Adipocyte (in vitro differentiated cells): ENCODE results near the gene TNC.
"Not testable (repeated sequence)": the region's sequence is repeated elsewhere in the genome, so short reads cannot be mapped to it uniquely, and the experiment has no call there.

Experiments used
- DNase-seq: peaks from one replicate; pipeline ENCODE4 v3.0.0-alpha.2; 2015; ENCODE audit warnings: low read depth
- H3K27me3 ChIP-seq: replicated peaks from 2 replicates; pipeline ENCODE4 v1.7.0; 2013; ENCODE audit warnings: mild to moderate bottlenecking, low read length, moderate library complexity; ENCODE audit not compliant: control insufficient read depth, insufficient read depth
- H3K36me3 ChIP-seq: 2 replicates; pipeline ENCODE4 v1.7.0; 2013; ENCODE audit warnings: low read length, mild to moderate bottlenecking, moderate library complexity; ENCODE audit not compliant: control insufficient read depth, insufficient read depth, severe bottlenecking
- H3K4me1 ChIP-seq: 2 replicates; pipeline ENCODE4 v1.7.0; 2013; ENCODE audit warnings: mild to moderate bottlenecking, low read length, moderate library complexity; ENCODE audit not compliant: control insufficient read depth, insufficient read depth
- H3K4me3 ChIP-seq: 2 replicates; pipeline ENCODE4 v1.7.0; 2013; ENCODE audit warnings: mild to moderate bottlenecking, low read length, moderate library complexity
- H3K9ac ChIP-seq: 2 replicates; pipeline ENCODE4 v1.7.0; 2013; ENCODE audit warnings: mild to moderate bottlenecking, low read length, moderate library complexity
- H3K9me3 ChIP-seq: 2 replicates; pipeline ENCODE4 v1.7.0; 2013; ENCODE audit warnings: mild to moderate bottlenecking, low read length, moderate library complexity; ENCODE audit not compliant: control insufficient read depth

Gene TNC

DNA sequence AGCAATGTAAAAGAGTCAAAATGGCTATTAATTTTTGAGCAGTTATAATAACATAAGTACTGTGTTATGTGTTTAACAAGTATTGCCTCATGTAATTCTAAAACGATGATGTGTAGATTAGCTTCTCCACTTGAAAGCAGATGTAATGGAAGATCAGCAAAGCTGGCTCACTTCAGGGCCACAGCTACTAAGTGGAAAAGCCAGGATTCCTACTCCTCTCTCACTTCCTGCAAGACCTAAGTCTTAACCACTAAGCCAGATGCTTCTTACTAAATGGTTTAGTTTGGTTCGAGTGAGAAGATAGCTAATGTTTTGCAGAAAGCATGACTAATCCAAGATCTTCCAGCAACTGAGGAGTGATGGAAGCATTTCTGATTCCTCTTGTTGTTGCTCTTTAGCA, 15.7 kb upstream of the TNC start:
- DNase-seq = peak; percentile 34
- Histone ChIP-seq H3K27me3 (no peaks in the 10 kb centered on the region), H3K36me3 (no peaks in the 10 kb centered on the region), H3K4me1 (peaks cover 16% of the 10 kb centered on the region), H3K9ac (no peak overlapping the region), H3K9me3 (no peaks in the 10 kb centered on the region), H3K4me3 (no peak overlapping the region)

DNA sequence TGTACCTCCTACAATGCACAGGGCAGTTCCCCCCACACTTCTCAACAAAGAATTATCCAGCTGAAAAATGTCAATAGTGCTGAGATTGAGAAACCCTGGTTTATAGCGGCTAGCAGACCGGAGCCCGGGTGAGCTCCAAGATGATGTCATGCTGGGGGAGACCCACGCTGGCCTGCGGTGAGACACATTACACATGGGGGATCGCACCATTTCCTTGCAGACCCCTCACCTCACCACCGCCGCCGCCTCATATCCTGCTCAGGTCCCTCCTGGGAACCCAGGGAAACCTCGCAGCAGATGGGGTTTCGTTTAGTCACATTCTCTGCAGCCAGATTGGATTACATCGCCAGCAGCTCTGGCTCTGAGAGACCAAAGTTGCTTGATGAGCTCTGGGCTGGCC, 14.7 kb upstream of the TNC start:
- Histone ChIP-seq H3K36me3 (no peaks in the 10 kb centered on the region), H3K9me3 (no peaks in the 10 kb centered on the region), H3K9ac (no peak overlapping the region), H3K27me3 (no peaks in the 10 kb centered on the region), H3K4me1 (peaks cover 15% of the 10 kb centered on the region), H3K4me3 (peak overlapping the region; percentile 76)
- no peak for DNase-seq

GRCh38 chr9:115130176-115130575, 12.2 kb upstream of the TNC start:
- no peak overlapping the region for H3K4me3 ChIP-seq
- peaks cover 17% of the 10 kb centered on the region for H3K4me1 ChIP-seq
- no peaks in the 10 kb centered on the region for H3K36me3 ChIP-seq

DNA sequence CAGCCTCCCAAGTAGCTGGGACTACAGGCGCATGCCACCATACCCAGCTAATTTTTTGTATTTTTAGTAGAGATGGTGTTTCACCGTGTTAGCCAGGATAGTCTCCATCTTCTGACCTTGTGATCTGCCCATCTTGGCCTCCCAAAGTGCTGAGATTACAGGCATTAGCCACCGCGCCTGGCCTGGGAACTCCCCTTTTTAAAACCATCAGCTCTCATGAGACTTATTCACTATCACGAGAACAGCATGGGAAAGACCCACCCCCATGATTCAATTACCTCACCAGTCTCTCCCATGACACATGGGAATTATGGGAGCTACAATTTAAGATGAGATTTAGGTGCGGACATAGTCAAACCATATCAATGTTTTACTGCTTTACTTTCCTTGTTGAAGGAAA, 10.8 kb upstream of the TNC start:
- H3K36me3 ChIP-seq, H3K9me3 ChIP-seq, H3K27me3 ChIP-seq, H3K9ac ChIP-seq, DNase-seq, H3K4me3 ChIP-seq: not testable (repeated sequence)
- peaks cover 15% of the 10 kb centered on the region for H3K4me1 ChIP-seq

More at GRCh38 chr9:115130176-115130575, 12.2 kb upstream of the TNC start:
- no peak overlapping the region for H3K9ac ChIP-seq
- DNase-seq = no peak
- no peaks in the 10 kb centered on the region for H3K27me3 ChIP-seq
- H3K9me3 ChIP-seq = peaks cover 3% of the 10 kb centered on the region

DNA sequence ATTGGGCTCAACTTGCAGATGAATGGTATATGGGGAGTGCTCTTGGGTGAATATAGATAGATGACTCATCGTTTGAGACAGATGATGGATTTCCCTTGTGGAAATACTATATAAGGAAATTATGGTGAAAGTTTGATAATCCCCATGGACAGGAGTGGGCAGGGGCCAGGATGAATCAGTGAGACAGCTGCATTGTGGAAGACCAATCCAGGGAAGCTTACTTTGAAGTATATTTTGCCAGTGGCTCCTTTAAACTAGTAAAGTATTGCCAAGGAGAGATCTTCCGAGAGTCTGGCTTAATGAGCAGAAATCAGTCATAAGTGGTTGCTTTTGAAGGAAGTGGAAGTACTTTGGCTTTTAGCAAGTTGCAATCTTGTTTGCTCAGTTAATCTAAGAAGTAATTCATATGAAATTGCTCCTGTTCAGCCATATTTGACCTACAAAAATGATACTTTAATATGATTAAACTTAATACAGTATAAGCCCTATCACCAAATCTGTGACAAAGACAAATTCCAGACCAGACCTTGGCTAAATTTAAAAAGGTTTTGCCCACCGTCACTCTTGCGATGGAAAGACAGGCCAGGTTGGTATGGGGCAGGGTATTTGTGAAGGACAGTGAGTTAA, 9.3 kb upstream of the TNC start:
- H3K9ac ChIP-seq = no peak overlapping the region
- H3K4me3 ChIP-seq = peak overlapping the region; percentile 3
- H3K36me3 ChIP-seq = no peaks in the 10 kb centered on the region
- H3K9me3 ChIP-seq = peaks cover 3% of the 10 kb centered on the region
- no peaks in the 10 kb centered on the region for H3K27me3 ChIP-seq
- H3K4me1 ChIP-seq = peaks cover 15% of the 10 kb centered on the region
- DNase-seq = no peak

- H3K27me3 ChIP-seq = no peaks in the 10 kb centered on the region
- H3K4me3 ChIP-seq = no peak overlapping the region
- H3K9ac ChIP-seq = no peak overlapping the region
- peaks cover 15% of the 10 kb centered on the region for H3K4me1 ChIP-seq
- H3K9me3 ChIP-seq = peaks cover 3% of the 10 kb centered on the region
- no peaks in the 10 kb centered on the region for H3K36me3 ChIP-seq
- DNase-seq = no peak
Measured at GRCh38 chr9:115126404-115126803, 8.4 kb upstream of the TNC start.

DNA sequence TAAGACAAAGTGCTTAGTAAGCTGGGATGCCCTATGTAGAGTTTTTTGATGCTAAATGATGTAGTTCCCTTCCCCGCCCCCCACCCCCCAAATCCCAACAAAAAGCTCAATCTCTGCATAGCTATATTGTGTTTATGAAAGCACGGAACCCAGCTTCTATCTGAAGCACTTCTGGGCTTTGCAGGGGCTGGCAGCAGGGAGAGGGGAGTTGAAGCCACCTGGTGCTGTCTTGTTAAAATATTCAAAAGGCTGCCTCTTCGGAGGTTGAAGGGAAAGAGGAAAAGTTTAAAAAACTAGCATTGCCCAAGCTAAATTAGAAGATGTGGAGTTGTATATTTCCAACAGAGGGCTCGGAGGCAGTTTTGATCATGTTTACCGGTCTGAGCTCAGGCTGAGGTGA, 5.0 kb upstream of the TNC start:
- Histone ChIP-seq H3K36me3 (no peaks in the 10 kb centered on the region), H3K4me1 (peaks cover 28% of the 10 kb centered on the region), H3K4me3 (no peak overlapping the region), H3K9me3 (peaks cover 3% of the 10 kb centered on the region), H3K9ac (no peak overlapping the region), H3K27me3 (no peaks in the 10 kb centered on the region)
- DNase-seq = no peak

GRCh38 chr9:115121181-115121580, 3.2 kb upstream of the TNC start:
- Histone ChIP-seq H3K9ac (no peak overlapping the region), H3K36me3 (no peaks in the 10 kb centered on the region), H3K4me3 (no peak overlapping the region), H3K4me1 (peaks cover 15% of the 10 kb centered on the region), H3K27me3 (no peaks in the 10 kb centered on the region), H3K9me3 (peaks cover 3% of the 10 kb centered on the region)
- no peak for DNase-seq

- H3K9me3 ChIP-seq = no peaks in the 10 kb centered on the region
- no peaks in the 10 kb centered on the region for H3K27me3 ChIP-seq
- H3K4me1 ChIP-seq = peaks cover 31% of the 10 kb centered on the region
- peak overlapping the region; percentile 88 for H3K9ac ChIP-seq
- peaks cover 17% of the 10 kb centered on the region for H3K36me3 ChIP-seq
- peak; percentile 96 for DNase-seq
- peak overlapping the region; percentile 85 for H3K4me3 ChIP-seq
Measured at GRCh38 chr9:115118879-115119218, 892 bp upstream of the TNC start.

- peaks cover 31% of the 10 kb centered on the region for H3K36me3 ChIP-seq
- H3K9me3 ChIP-seq = no peaks in the 10 kb centered on the region
- no peaks in the 10 kb centered on the region for H3K27me3 ChIP-seq
- peak overlapping the region; percentile 88 for H3K9ac ChIP-seq
- no peak for DNase-seq
- peak overlapping the region; percentile 85 for H3K4me3 ChIP-seq
- peaks cover 31% of the 10 kb centered on the region for H3K4me1 ChIP-seq
Measured at GRCh38 chr9:115116421-115117284, 1.3 kb downstream of the TNC start.

DNA sequence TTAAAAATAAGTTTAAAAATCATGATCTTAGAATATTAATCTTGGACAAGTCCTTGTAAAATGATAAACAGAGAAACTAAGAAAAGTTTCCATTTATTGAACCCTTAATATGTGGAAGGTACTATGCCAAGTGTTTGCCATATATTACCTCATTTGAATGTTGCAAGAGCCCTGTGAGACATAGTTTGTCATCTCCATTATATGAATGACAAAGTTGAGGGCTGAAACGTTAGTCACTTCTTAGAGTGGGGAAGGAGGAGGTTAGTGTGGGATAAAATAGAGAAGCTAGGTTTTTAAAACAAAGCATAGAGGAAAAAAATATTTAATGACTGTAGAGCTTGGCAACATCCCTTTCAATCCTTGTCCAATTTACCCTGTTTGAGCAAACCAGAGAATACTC, 2.0 kb downstream of the TNC start:
- H3K4me1 ChIP-seq = peaks cover 31% of the 10 kb centered on the region
- no peaks in the 10 kb centered on the region for H3K27me3 ChIP-seq
- H3K9me3 ChIP-seq = no peaks in the 10 kb centered on the region
- H3K9ac ChIP-seq = peak overlapping the region; percentile 88
- peak overlapping the region; percentile 85 for H3K4me3 ChIP-seq
- peak; percentile 63 for DNase-seq
- peaks cover 31% of the 10 kb centered on the region for H3K36me3 ChIP-seq
